Adrenal gland (tissue), 12 donors: ENCODE data around the gene CTLA4. TPM values are rescaled to one million over a fixed set of nuclear protein-coding genes. Genes with fewer than 3 reads are reported as not detected.

ENCODE experiments used
- DNase-seq, 7 donors: peaks; one replicate each; pipeline ENCODE4 v3.0.0-alpha.2; 2019 to 2020
- H3K27ac ChIP-seq, 5 donors: fragments of 200-600 bp; sonication (generic) in 4 of 5; 1 replicate in 3 of 5; 2 replicates in 2 of 5; pipeline versions ENCODE4 v1.5.1 to v1.8.0; 2016 to 2020; ENCODE audit warnings: mild to moderate bottlenecking in 1 of 5
- H3K27me3 ChIP-seq: fragments of 200-600 bp; 2 replicates; pipeline ENCODE4 v1.8.0; 2021
- H3K36me3 ChIP-seq, 2 donors: fragments of 200-600 bp; replicated peaks in 1 of 2; 1 replicate in 1 of 2; 2 replicates in 1 of 2; pipeline versions ENCODE4 v1.5.1 to v1.8.0; 2018 to 2022
- H3K4me1 ChIP-seq, 2 donors: fragments of 200-600 bp; replicated peaks in 1 of 2; 1 replicate in 1 of 2; 2 replicates in 1 of 2; pipeline versions ENCODE4 v1.5.1 to v1.8.0; 2018 to 2021
- H3K4me3 ChIP-seq, 4 donors: fragments of 200-600 bp; sonication (generic) in 3 of 4; one replicate each; pipeline ENCODE4 v1.5.1; 2016 to 2018
- H3K9me3 ChIP-seq, 3 donors: fragments of 200-600 bp; sonication (generic) in 1 of 3; replicated peaks in 1 of 3; 1 replicate in 2 of 3; 2 replicates in 1 of 3; pipeline versions ENCODE4 v1.5.1 to v1.8.0; 2016 to 2021
- CTCF ChIP-seq, 6 experiments: fragments of 450-650 bp in 4 of 6; fragments of 200-600 bp in 2 of 6; sonication (generic) in 1 of 6; IDR thresholded peaks; 1 replicate in 5 of 6; 2 replicates in 1 of 6; pipeline versions ENCODE4 v1.5.1 to v1.8.0; 2016 to 2021; ENCODE audit warnings: antibody characterized with exemption in 6 of 6, mild to moderate bottlenecking in 2 of 6, moderate library complexity in 1 of 6
- POLR2A ChIP-seq, 2 donors: fragments of 450-650 bp; IDR thresholded peaks; one replicate each; pipeline ENCODE4 v1.6.1; 2017; ENCODE audit warnings: antibody characterized with exemption in 2 of 2, mild to moderate bottlenecking in 2 of 2, moderate library complexity in 1 of 2
- WGBS, 4 donors: extraction: QIAGEN DNeasy Blood & Tissue Kit in 2 of 4; methylation state at CpG; one replicate each; pipeline versions ENCODE4 v1.1.5 to v1.1.7; 2013 to 2017; 5-methylcytosine and 5-hydroxymethylcytosine counted together
- intact Hi-C, 2 donors: fragments of 100-400 bp; cut with DNase I; formaldehyde crosslinking; loops; one replicate each; pipeline versions ENCODE4 v1.14.1 to v1.15.0; 2022 to 2023
- polyA plus RNA-seq, 3 donors: library from polyadenylated mRNA; stranded (reverse); fragments of 200-250 nt in 2 of 3; fragments of 350-450 nt in 1 of 3; fragmentation: Illumina TruSeq in 1 of 3; extraction: RNeasy Lipid Tissue Mini Kit (QIAGEN cat#74804) in 1 of 3; gene quantifications; one replicate each; pipeline ENCODE4 v1.2.3, GENCODE V29; 2013 to 2014
- total RNA-seq, 9 donors: library from RNA; depleted of rRNA in 4 of 9; stranded (reverse); fragments of >200 nt in 4 of 9; fragments of 120-200 nt in 1 of 9; fragmentation: NEBNext Ultra II Directional in 1 of 9; extraction: Animal tissue kit (Norgen Biotek cat#: 25700) in 1 of 9; gene quantifications; one replicate each; pipeline versions ENCODE4 v1.1.0 to v1.2.4, GENCODE V29; 2013 to 2023
- donor health status: healthy with polysubstance abuse.
- donor health status: Bipolar disorder and iron deficiency.
- donor health status: DM: yes; HTN: yes; CAD: no.
- donor health status: DM: no; HTN: no; CAD: no.
- donor health status: DM: no; HTN: no; CAD: no.
- donor health status: DM: yes; HTN: yes; CAD: no.

Gene CTLA4
- total and polyA plus RNA-seq, 12 donors = 0.03 to 0.50 (median 0.10) TPM; not detected in 8

GRCh38 chr2:203918264-203918663, 50.7 kb downstream of the CTLA4 start:
- Histone ChIP-seq H3K36me3 (no peaks in the 10 kb centered on the region), H3K27me3 (no peaks in the 10 kb centered on the region), H3K4me1 (no peaks in the 10 kb centered on the region), H3K4me3 (no peak overlapping the region), H3K27ac (no peak overlapping the region), H3K9me3 (no peaks in the 10 kb centered on the region)
- TF ChIP-seq POLR2A (IDR thresholded peaks at IDR 0.05) (no peak), CTCF (IDR thresholded peaks at IDR 0.05) (no peak)
- intact Hi-C loops = no loop called here
- WGBS, 4 donors = 60 to 76% (median 69%) methylated on average over 7 of the region's 7 CpGs
- no peak for DNase-seq

GRCh38 chr2:203918839-203919238, 51.3 kb downstream of the CTLA4 start:
- Histone ChIP-seq H3K27ac (no peak overlapping the region), H3K27me3 (no peaks in the 10 kb centered on the region), H3K4me3 (no peak overlapping the region), H3K9me3 (no peaks in the 10 kb centered on the region), H3K36me3 (no peaks in the 10 kb centered on the region), H3K4me1 (no peaks in the 10 kb centered on the region)
- TF ChIP-seq CTCF (IDR thresholded peaks at IDR 0.05) = no peak
- no peak for TF ChIP-seq POLR2A (IDR thresholded peaks at IDR 0.05)
- no peak for DNase-seq
- WGBS, 4 donors = 78 to 91% (median 87%) methylated on average over 3 of the region's 3 CpGs
- intact Hi-C loops = no loop called here

Other genes with a start within 250 kb of the CTLA4 start
- gene CD28, start 161.1 kb upstream of the CTLA4 start, total RNA-seq = 1 to 10 TPM in 1 of 9 donors, under 1 TPM in 7, not detected in 1; 0.14 to 1.4 (median 0.58) TPM
- under 1 TPM; 0.08 to 0.13 (median 0.09) TPM for gene CD28, start 161.1 kb upstream of the CTLA4 start, polyA plus RNA-seq
- under 1 TPM in 4 of 9 donors, not detected in 5; 0.14 to 0.51 (median 0.30) TPM for gene ICOS, start 69.0 kb downstream of the CTLA4 start, total RNA-seq
- gene ICOS, start 69.0 kb downstream of the CTLA4 start, polyA plus RNA-seq = under 1 TPM in 2 of 3 donors, not detected in 1; 0.07 TPM